ENCODE results near the gene STX10.

DNA sequence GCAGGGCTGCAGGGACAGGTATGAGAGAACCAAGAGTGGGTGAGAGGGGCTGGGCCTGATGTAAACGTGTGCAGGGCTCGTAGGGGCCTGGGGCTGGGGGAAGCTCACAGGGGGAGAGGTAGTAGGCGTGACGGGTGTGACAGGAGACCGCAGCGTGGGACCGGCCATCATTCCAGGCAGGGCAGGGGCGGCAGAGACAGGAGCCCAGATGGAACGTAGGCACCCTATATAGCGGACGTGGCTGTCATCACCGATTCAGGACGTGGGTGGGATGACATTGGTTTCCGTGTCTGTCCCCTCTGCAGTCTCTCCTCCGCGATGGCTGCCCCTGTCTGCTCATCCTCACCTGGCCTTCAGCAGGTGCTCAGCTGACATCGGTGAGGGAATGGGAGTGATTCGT lies 48.5 kb upstream of the STX10 start:
- TF ChIP-seq, protein P1, sequence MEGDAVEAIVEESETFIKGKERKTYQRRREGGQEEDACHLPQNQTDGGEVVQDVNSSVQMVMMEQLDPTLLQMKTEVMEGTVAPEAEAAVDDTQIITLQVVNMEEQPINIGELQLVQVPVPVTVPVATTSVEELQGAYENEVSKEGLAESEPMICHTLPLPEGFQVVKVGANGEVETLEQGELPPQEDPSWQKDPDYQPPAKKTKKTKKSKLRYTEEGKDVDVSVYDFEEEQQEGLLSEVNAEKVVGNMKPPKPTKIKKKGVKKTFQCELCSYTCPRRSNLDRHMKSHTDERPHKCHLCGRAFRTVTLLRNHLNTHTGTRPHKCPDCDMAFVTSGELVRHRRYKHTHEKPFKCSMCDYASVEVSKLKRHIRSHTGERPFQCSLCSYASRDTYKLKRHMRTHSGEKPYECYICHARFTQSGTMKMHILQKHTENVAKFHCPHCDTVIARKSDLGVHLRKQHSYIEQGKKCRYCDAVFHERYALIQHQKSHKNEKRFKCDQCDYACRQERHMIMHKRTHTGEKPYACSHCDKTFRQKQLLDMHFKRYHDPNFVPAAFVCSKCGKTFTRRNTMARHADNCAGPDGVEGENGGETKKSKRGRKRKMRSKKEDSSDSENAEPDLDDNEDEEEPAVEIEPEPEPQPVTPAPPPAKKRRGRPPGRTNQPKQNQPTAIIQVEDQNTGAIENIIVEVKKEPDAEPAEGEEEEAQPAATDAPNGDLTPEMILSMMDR (IDR thresholded peaks at IDR 0.05), result no peak
- no peak for TF ChIP-seq POLR2A (IDR thresholded peaks at IDR 0.05)
